Endodermal cell (in vitro differentiated cells): ENCODE results near the gene GDF11. TPM values are rescaled to one million over a fixed set of nuclear protein-coding genes. Genes with fewer than 3 reads are reported as not detected.
A peak's percentile ranks its signal among the peaks of the same experiment; 100 is the strongest.

Source experiments
- DNase-seq: peaks from one replicate; pipeline ENCODE4 v3.0.0-alpha.2; 2017
- H3K27ac ChIP-seq: 2 replicates; pipeline ENCODE4 v1.5.1; 2013; ENCODE audit warnings: mild to moderate bottlenecking, low read depth, low read length, moderate library complexity
- H3K27me3 ChIP-seq: 2 replicates; pipeline ENCODE4 v1.6.1; 2013; ENCODE audit warnings: mild to moderate bottlenecking, low read length, moderate library complexity; ENCODE audit not compliant: insufficient read depth, control insufficient read depth, poor library complexity, severe bottlenecking
- H3K36me3 ChIP-seq: 2 replicates; pipeline ENCODE4 v1.7.0; 2013; ENCODE audit warnings: mild to moderate bottlenecking, low read length, moderate library complexity; ENCODE audit not compliant: control insufficient read depth, insufficient read depth
- H3K4me1 ChIP-seq: one replicate; pipeline ENCODE4 v1.7.0; 2013; ENCODE audit warnings: low read length; ENCODE audit not compliant: control insufficient read depth, insufficient read depth
- H3K4me3 ChIP-seq: 2 replicates; pipeline ENCODE4 v1.5.1; 2013; ENCODE audit warnings: mild to moderate bottlenecking, low read length, moderate library complexity
- H3K9ac ChIP-seq: 2 replicates; pipeline ENCODE4 v1.6.1; 2013; ENCODE audit warnings: mild to moderate bottlenecking, low read length, moderate library complexity; ENCODE audit not compliant: poor library complexity, severe bottlenecking; ENCODE audit errors: extremely low read depth
- H3K9me3 ChIP-seq: 2 replicates; pipeline ENCODE4 v1.6.1; 2013; ENCODE audit warnings: mild to moderate bottlenecking, low read length, moderate library complexity; ENCODE audit not compliant: control insufficient read depth
- H3K27ac Mint-ChIP-seq: 2 replicates; pipeline ENCODE4 v1.8.0; 2020; ENCODE audit warnings: mixed read lengths
- H3K27me3 Mint-ChIP-seq: 2 replicates; pipeline ENCODE4 v1.8.0; 2021; ENCODE audit warnings: mild to moderate bottlenecking, mixed read lengths; ENCODE audit not compliant: insufficient read depth
- H3K36me3 Mint-ChIP-seq: 2 replicates; pipeline ENCODE4 v1.8.0; 2020; ENCODE audit warnings: low read depth, mixed read lengths
- H3K4me1 Mint-ChIP-seq: 2 replicates; pipeline ENCODE4 v1.8.0; 2020; ENCODE audit warnings: mixed read lengths
- H3K4me3 Mint-ChIP-seq: 2 replicates; pipeline ENCODE4 v1.8.0; 2020; ENCODE audit warnings: mild to moderate bottlenecking, moderate library complexity, mixed read lengths
- H3K9me3 Mint-ChIP-seq: 2 replicates; pipeline ENCODE4 v1.8.0; 2020; ENCODE audit warnings: mild to moderate bottlenecking, mixed read lengths
- CTCF ChIP-seq: fragments of 200-600 bp; sonication (generic); conservative IDR thresholded peaks from 2 replicates; pipeline ENCODE4 v1.5.0; 2021; ENCODE audit warnings: antibody characterized with exemption, mild to moderate bottlenecking
- WGBS, 2 experiments: methylation state at CpG; one replicate each; pipeline versions ENCODE4 v1.1.5 to v1.1.7; 2013; ENCODE audit warnings: missing lambda C conversion rate in 2 of 2, mixed read lengths in 1 of 2; ENCODE audit not compliant: insufficient coverage in 1 of 2, insufficient read length in 1 of 2; 5-methylcytosine and 5-hydroxymethylcytosine counted together
- total RNA-seq, 2 donors: library from RNA; stranded (reverse); fragmentation: NEBNext Ultra II Directional in 1 of 2; extraction: Animal tissue kit (Norgen Biotek cat#: 25700) in 1 of 2; gene quantifications; 2 replicates in 1 of 2; 3 replicates in 1 of 2; pipeline ENCODE4 v1.2.1, GENCODE V29; 2021

The GDF11 gene
- total RNA-seq, 2 donors from 2014 or later: 29.8 to 33.0 TPM

DNA sequence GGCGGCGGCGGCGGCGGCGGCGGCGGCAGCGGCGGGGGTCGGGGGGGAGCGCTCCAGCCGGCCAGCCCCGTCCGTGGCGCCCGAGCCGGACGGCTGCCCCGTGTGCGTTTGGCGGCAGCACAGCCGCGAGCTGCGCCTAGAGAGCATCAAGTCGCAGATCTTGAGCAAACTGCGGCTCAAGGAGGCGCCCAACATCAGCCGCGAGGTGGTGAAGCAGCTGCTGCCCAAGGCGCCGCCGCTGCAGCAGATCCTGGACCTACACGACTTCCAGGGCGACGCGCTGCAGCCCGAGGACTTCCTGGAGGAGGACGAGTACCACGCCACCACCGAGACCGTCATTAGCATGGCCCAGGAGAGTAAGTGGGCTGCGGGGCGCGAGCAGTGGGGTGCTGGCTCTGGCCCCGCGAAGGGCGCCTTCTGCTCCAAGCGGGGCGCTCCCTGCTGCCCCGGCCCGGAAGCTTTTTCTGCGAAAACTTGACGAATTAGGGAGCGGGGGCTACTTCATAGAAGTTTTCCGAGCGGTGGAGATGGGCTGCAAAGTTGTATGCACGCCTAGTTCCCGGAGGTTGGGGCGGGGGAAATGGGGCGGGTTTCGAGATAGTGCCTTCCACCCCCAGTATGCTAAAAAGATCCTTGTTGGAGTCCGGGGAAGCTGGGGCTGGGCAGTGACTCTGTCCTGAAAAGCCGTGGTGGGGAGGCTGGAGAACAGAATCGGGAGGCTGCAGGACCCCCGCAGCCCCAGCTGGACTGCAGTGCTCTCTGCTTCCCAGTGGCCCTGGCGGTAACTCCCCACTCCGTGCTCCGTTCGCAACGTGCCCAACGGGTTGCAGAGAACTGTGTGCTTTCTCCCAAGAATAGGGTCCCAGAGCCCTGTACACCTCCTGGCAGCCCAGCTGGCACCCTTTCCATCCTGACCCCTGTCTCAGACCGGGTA, 751 bp downstream of the GDF11 start:
- 0% methylated on average over 47 to 73 of the region's 73 CpGs for WGBS, 2 experiments
- no peaks in the 10 kb centered on the region for H3K9me3 Mint-ChIP-seq
- H3K27me3 ChIP-seq: no peaks in the 10 kb centered on the region
- H3K4me3 ChIP-seq: peak overlapping the region; percentile 96
- peak overlapping the region; percentile 92 for H3K4me3 Mint-ChIP-seq
- H3K9ac ChIP-seq: peak overlapping the region; percentile 71
- no peaks in the 10 kb centered on the region for H3K9me3 ChIP-seq
- peaks cover 47% of the 10 kb centered on the region for H3K4me1 Mint-ChIP-seq
- H3K36me3 ChIP-seq: peaks cover 20% of the 10 kb centered on the region
- H3K4me1 ChIP-seq: peaks cover 5% of the 10 kb centered on the region
- no peaks in the 10 kb centered on the region for H3K27me3 Mint-ChIP-seq
- peak; percentile 92 for DNase-seq
- peaks cover 12% of the 10 kb centered on the region for H3K36me3 Mint-ChIP-seq
- H3K27ac ChIP-seq: peak overlapping the region; percentile 34
- TF ChIP-seq CTCF: peak; percentile 20
- peak overlapping the region; percentile 89 for H3K27ac Mint-ChIP-seq

DNA sequence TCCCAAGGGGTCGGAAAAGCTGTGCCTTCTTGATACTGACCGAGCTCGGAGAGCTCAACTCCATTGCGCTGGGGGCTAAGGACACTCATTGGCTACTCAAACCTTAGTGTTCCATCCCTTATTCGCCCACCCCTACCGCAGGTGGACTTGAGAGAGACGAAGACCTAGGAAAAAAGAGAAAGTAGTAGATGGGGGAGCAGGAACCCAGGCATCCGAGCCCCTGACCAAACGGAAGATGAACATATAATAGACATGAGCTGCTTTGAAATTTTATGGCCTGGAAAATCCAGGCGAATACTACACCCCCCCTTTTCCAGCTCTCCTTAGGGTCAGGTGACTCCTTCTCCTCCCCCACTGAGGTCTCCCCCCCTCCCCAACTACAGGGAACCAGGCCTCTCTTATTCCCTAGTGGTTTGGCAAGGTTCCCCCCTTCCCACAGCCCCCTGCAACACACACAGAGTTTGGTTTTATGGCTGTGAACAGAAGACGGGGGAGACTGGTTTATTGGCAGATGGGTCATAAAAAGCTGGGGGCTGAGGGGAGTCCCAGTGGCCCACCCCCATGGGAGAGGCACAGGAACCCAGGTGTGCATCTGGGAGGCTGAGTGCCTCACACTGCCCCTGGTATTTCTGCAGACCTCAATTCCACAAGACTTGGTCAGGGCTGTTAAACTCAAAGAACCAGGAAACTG, 1.6 kb downstream of the GDF11 start:
- no peaks in the 10 kb centered on the region for H3K27me3 Mint-ChIP-seq
- peak overlapping the region; percentile 92 for H3K4me3 Mint-ChIP-seq
- Histone ChIP-seq H3K27ac (peak overlapping the region; percentile 34), H3K36me3 (peaks cover 28% of the 10 kb centered on the region), H3K4me1 (peaks cover 5% of the 10 kb centered on the region), H3K4me3 (peak overlapping the region; percentile 96), H3K27me3 (no peaks in the 10 kb centered on the region), H3K9ac (peak overlapping the region; percentile 71), H3K9me3 (no peaks in the 10 kb centered on the region)
- peaks cover 20% of the 10 kb centered on the region for H3K36me3 Mint-ChIP-seq
- no peak for TF ChIP-seq CTCF
- H3K9me3 Mint-ChIP-seq: no peaks in the 10 kb centered on the region
- peaks cover 45% of the 10 kb centered on the region for H3K4me1 Mint-ChIP-seq
- H3K27ac Mint-ChIP-seq: peak overlapping the region; percentile 89
- DNase-seq: peak; percentile 64
- 2 to 6% methylated on average over 5 to 11 of the region's 11 CpGs for WGBS, 2 experiments

DNA sequence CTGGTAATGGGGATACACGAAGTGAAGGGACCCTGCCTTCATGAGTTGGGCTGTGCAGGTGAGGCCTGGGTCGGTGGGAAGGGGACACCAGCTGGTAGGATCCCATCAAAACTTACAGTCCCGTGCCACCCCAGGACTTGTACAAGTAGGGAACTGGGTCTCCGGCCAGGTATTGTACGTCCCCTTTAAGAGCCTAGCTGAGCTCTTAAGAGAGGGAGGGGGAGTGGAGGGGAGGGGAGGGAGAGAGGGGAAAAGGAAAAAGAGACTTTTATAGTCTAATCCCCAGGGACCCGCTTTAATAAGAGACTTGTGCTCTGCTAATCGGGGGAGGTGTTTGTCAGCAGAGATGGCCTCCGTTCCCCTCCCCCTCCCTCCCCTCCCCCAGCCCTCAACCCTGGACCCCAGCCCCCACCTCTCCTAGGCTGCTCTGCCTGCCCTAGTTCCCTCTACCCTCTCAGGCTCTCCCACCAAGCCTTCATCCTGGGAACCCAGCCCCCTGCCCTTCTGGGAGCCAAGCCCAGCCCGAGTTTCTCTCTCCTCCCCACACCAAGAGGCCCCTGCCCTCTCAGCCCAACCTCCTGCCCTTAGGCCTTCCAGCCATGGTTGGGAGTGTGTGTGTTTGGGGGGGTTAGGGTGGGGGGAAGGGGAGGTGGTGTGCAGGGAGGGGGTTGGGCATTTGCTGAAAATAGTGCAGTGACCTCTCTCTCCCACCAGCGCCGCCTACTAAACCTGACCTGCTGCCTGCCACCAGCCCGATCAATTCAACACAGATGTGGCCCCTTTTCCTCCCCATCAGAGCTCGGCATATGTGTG, 2.6 kb downstream of the GDF11 start:
- TF ChIP-seq CTCF: peak; percentile 54
- H3K27me3 ChIP-seq: no peaks in the 10 kb centered on the region
- peaks cover 37% of the 10 kb centered on the region for H3K36me3 ChIP-seq
- H3K36me3 Mint-ChIP-seq: peaks cover 27% of the 10 kb centered on the region
- H3K9me3 ChIP-seq: no peaks in the 10 kb centered on the region
- H3K4me1 ChIP-seq: peaks cover 5% of the 10 kb centered on the region
- peak; percentile 93 for DNase-seq
- 4 to 14% methylated on average over 1 to 11 of the region's 13 CpGs for WGBS, 2 experiments
- H3K27me3 Mint-ChIP-seq: no peaks in the 10 kb centered on the region
- peak overlapping the region; percentile 71 for H3K9ac ChIP-seq
- H3K27ac Mint-ChIP-seq: peak overlapping the region; percentile 95
- H3K9me3 Mint-ChIP-seq: no peaks in the 10 kb centered on the region
- peak overlapping the region; percentile 84 for H3K27ac ChIP-seq
- H3K4me3 ChIP-seq: peak overlapping the region; percentile 96
- H3K4me3 Mint-ChIP-seq: peak overlapping the region; percentile 92
- H3K4me1 Mint-ChIP-seq: peaks cover 45% of the 10 kb centered on the region
